Mesothelial cell of epicardium (in vitro differentiated cells): ENCODE measurements around the gene MBLAC2. TPM values are rescaled to one million over a fixed set of nuclear protein-coding genes. Genes with fewer than 3 reads are reported as not detected.

Experiments
- DNase-seq, 2 experiments: peaks; one replicate each; pipeline ENCODE4 v3.0.0; 2021; ENCODE audit warnings: low spot score in 2 of 2; ENCODE audit not compliant: unreplicated experiment in 2 of 2
- H3K27ac Mint-ChIP-seq: 2 replicates; pipeline ENCODE4 v1.8.0; 2021; ENCODE audit warnings: mixed read lengths
- H3K27me3 Mint-ChIP-seq: 2 replicates; pipeline ENCODE4 v1.8.0; 2021; ENCODE audit warnings: low read depth, mixed read lengths
- H3K36me3 Mint-ChIP-seq: 2 replicates; pipeline ENCODE4 v1.8.0; 2021; ENCODE audit warnings: mixed read lengths
- H3K4me1 Mint-ChIP-seq: 2 replicates; pipeline ENCODE4 v1.8.0; 2021; ENCODE audit warnings: mixed read lengths
- H3K4me3 Mint-ChIP-seq: 2 replicates; pipeline ENCODE4 v1.8.0; 2021; ENCODE audit warnings: mild to moderate bottlenecking, moderate library complexity, mixed read lengths
- H3K9me3 Mint-ChIP-seq: 2 replicates; pipeline ENCODE4 v1.8.0; 2021; ENCODE audit warnings: mixed read lengths
- CTCF ChIP-seq: fragments of 200-600 bp; sonication (generic); IDR thresholded peaks from one replicate; pipeline ENCODE4 v1.5.0; 2021; ENCODE audit warnings: antibody characterized with exemption; ENCODE audit not compliant: unreplicated experiment
- total RNA-seq: library from RNA; stranded (reverse); gene quantifications from 3 replicates; pipeline ENCODE4 v1.2.1, GENCODE V29; 2021

MBLAC2 gene
- total RNA-seq, 1 donor from 2014 or later, result 5.0 TPM

- H3K4me1 Mint-ChIP-seq, result no peaks in the 10 kb centered on the region
- H3K36me3 Mint-ChIP-seq, result peaks cover 11% of the 10 kb centered on the region
- peaks cover 17% of the 10 kb centered on the region for H3K9me3 Mint-ChIP-seq
- no peak for DNase-seq
- no peaks in the 10 kb centered on the region for H3K27me3 Mint-ChIP-seq
- no peak overlapping the region for H3K4me3 Mint-ChIP-seq
- no peak for TF ChIP-seq CTCF
- no peak overlapping the region for H3K27ac Mint-ChIP-seq
Measured at GRCh38 chr5:90461288-90461687, 13.3 kb downstream of the MBLAC2 start.

GRCh38 chr5:90446961-90447360 is 27.6 kb downstream of the MBLAC2 start:
- H3K27ac Mint-ChIP-seq, result no peak overlapping the region
- H3K4me3 Mint-ChIP-seq, result no peak overlapping the region
- peaks cover 3% of the 10 kb centered on the region for H3K36me3 Mint-ChIP-seq
- TF ChIP-seq CTCF, result no peak
- DNase-seq, result no peak
- H3K4me1 Mint-ChIP-seq, result no peaks in the 10 kb centered on the region
- H3K27me3 Mint-ChIP-seq, result no peaks in the 10 kb centered on the region
- H3K9me3 Mint-ChIP-seq, result peaks cover 11% of the 10 kb centered on the region

GRCh38 chr5:90440644-90441043 is 33.9 kb downstream of the MBLAC2 start:
- H3K9me3 Mint-ChIP-seq, result peaks cover 6% of the 10 kb centered on the region
- peak overlapping the region; percentile 75 for H3K4me3 Mint-ChIP-seq
- peaks cover 9% of the 10 kb centered on the region for H3K27me3 Mint-ChIP-seq
- DNase-seq, result no peak
- H3K4me1 Mint-ChIP-seq, result peaks cover 24% of the 10 kb centered on the region
- no peak for TF ChIP-seq CTCF
- H3K27ac Mint-ChIP-seq, result no peak overlapping the region
- H3K36me3 Mint-ChIP-seq, result peaks cover 2% of the 10 kb centered on the region

GRCh38 chr5:90438100-90438499 is 36.5 kb downstream of the MBLAC2 start:
- peaks cover 24% of the 10 kb centered on the region for H3K4me1 Mint-ChIP-seq
- H3K27me3 Mint-ChIP-seq, result peaks cover 14% of the 10 kb centered on the region
- no peak for TF ChIP-seq CTCF
- no peak overlapping the region for H3K4me3 Mint-ChIP-seq
- no peak for DNase-seq
- no peaks in the 10 kb centered on the region for H3K36me3 Mint-ChIP-seq
- H3K27ac Mint-ChIP-seq, result no peak overlapping the region
- no peaks in the 10 kb centered on the region for H3K9me3 Mint-ChIP-seq

GRCh38 chr5:90437663-90438062 is 36.9 kb downstream of the MBLAC2 start:
- no peak overlapping the region for H3K27ac Mint-ChIP-seq
- H3K27me3 Mint-ChIP-seq, result peaks cover 14% of the 10 kb centered on the region
- no peaks in the 10 kb centered on the region for H3K9me3 Mint-ChIP-seq
- no peak for TF ChIP-seq CTCF
- H3K4me1 Mint-ChIP-seq, result peaks cover 24% of the 10 kb centered on the region
- H3K4me3 Mint-ChIP-seq, result no peak overlapping the region
- no peak for DNase-seq
- no peaks in the 10 kb centered on the region for H3K36me3 Mint-ChIP-seq

GRCh38 chr5:90434116-90434714 is 40.4 kb downstream of the MBLAC2 start:
- peak; percentile 14 for TF ChIP-seq CTCF
- Mint-ChIP-seq H3K4me3 (no peak overlapping the region), H3K27ac (no peak overlapping the region), H3K27me3 (peaks cover 14% of the 10 kb centered on the region), H3K36me3 (no peaks in the 10 kb centered on the region), H3K4me1 (peaks cover 13% of the 10 kb centered on the region), H3K9me3 (no peaks in the 10 kb centered on the region)
- no peak for DNase-seq
